ENCODE measurements around the gene TNFRSF13B. TPM values are rescaled to one million over a fixed set of nuclear protein-coding genes. Genes with fewer than 3 reads are reported as not detected.

Gene TNFRSF13B
- polyA plus RNA-seq, 1 donor (not counting 4 experiments of a cell fraction or from before 2014, with no cell fraction given), result not detected

- no peak overlapping the region for H3K4me3 ChIP-seq (ENCODE audit: control insufficient read depth in 2 of 3, extremely low read depth in 1 of 3, insufficient read depth in 2 of 3, low read depth in 1 of 3, low read length in 3 of 3)
- TF ChIP-seq EZH2 (IDR thresholded peaks at IDR 0.05; ENCODE audit: low read length), result no peak
- TF ChIP-seq CTCF (optimal IDR thresholded peaks at IDR 0.05 in 1 of 3, IDR thresholded peaks at IDR 0.05 in 1 of 3, conservative IDR thresholded peaks at IDR 0.05 in 1 of 3; ENCODE audit: extremely low read depth in 1 of 3, insufficient read depth in 2 of 3, low read length in 3 of 3), result no peak
- no peak overlapping the region for H2AFZ ChIP-seq (ENCODE audit: control insufficient read depth, low read length)
- no peaks in the 10 kb centered on the region for H3K79me2 ChIP-seq (ENCODE audit: control insufficient read depth, insufficient read depth, low read length)
- DNase-seq (ENCODE audit: low read depth, low spot score) (no peak), FAIRE-seq (no peak)
- H3K4me1 ChIP-seq (ENCODE audit: control insufficient read depth, extremely low read depth, insufficient read depth, low read length), result no peaks in the 10 kb centered on the region
- peaks cover 3% of the 10 kb centered on the region for H3K27me3 ChIP-seq (ENCODE audit: control insufficient read depth, extremely low read depth, insufficient read depth, low read length)
- H3K9ac ChIP-seq (ENCODE audit: control insufficient read depth, extremely low read depth, insufficient read depth, low read length), result no peak overlapping the region
- no peaks in the 10 kb centered on the region for H3K9me3 ChIP-seq (ENCODE audit: control insufficient read depth, low read depth, low read length)
- H4K20me1 ChIP-seq (ENCODE audit: control insufficient read depth, extremely low read depth, insufficient read depth, low read length), result no peaks in the 10 kb centered on the region
- no peak overlapping the region for H3K27ac ChIP-seq (ENCODE audit: control insufficient read depth, insufficient read depth, low read length)
- dilution Hi-C loops (cut with MboI; ENCODE audit: extremely low pct_ligation_motif_present, low sequenced_read_pairs), result no loop called here
- H3K4me2 ChIP-seq (ENCODE audit: control insufficient read depth, extremely low read depth, insufficient read depth, low read depth, low read length), result no peak overlapping the region
- H3K36me3 ChIP-seq (ENCODE audit: control insufficient read depth in 2 of 2, extremely low read depth in 1 of 2, insufficient read depth in 2 of 2, low read length in 2 of 2), result no peaks in the 10 kb centered on the region
- H3K9me1 ChIP-seq (ENCODE audit: control insufficient read depth, extremely low read depth, insufficient read depth, low read length), result no peaks in the 10 kb centered on the region
These were observed 54.1 kb downstream of the TNFRSF13B start for GRCh38 chr17:16917671-16918394.

- H3K4me1 ChIP-seq (ENCODE audit: control insufficient read depth, extremely low read depth, insufficient read depth, low read length), result no peaks in the 10 kb centered on the region
- H3K4me3 ChIP-seq (ENCODE audit: control insufficient read depth in 2 of 3, extremely low read depth in 1 of 3, insufficient read depth in 2 of 3, low read depth in 1 of 3, low read length in 3 of 3), result no peak overlapping the region
- no peaks in the 10 kb centered on the region for H3K9me3 ChIP-seq (ENCODE audit: control insufficient read depth, low read depth, low read length)
- H3K9me1 ChIP-seq (ENCODE audit: control insufficient read depth, extremely low read depth, insufficient read depth, low read length), result no peaks in the 10 kb centered on the region
- H4K20me1 ChIP-seq (ENCODE audit: control insufficient read depth, extremely low read depth, insufficient read depth, low read length), result no peaks in the 10 kb centered on the region
- H3K79me2 ChIP-seq (ENCODE audit: control insufficient read depth, insufficient read depth, low read length), result no peaks in the 10 kb centered on the region
- no peak overlapping the region for H2AFZ ChIP-seq (ENCODE audit: control insufficient read depth, low read length)
- FAIRE-seq, result no peak
- dilution Hi-C loops (cut with MboI; ENCODE audit: extremely low pct_ligation_motif_present, low sequenced_read_pairs), result no loop called here
- no peak for DNase-seq (ENCODE audit: low read depth, low spot score)
- no peaks in the 10 kb centered on the region for H3K36me3 ChIP-seq (ENCODE audit: control insufficient read depth in 2 of 2, extremely low read depth in 1 of 2, insufficient read depth in 2 of 2, low read length in 2 of 2)
- H3K4me2 ChIP-seq (ENCODE audit: control insufficient read depth, extremely low read depth, insufficient read depth, low read depth, low read length), result no peak overlapping the region
- no peak overlapping the region for H3K27ac ChIP-seq (ENCODE audit: control insufficient read depth, insufficient read depth, low read length)
- no peak for TF ChIP-seq CTCF (optimal IDR thresholded peaks at IDR 0.05 in 1 of 3, IDR thresholded peaks at IDR 0.05 in 1 of 3, conservative IDR thresholded peaks at IDR 0.05 in 1 of 3; ENCODE audit: extremely low read depth in 1 of 3, insufficient read depth in 2 of 3, low read length in 3 of 3)
- no peak for TF ChIP-seq EZH2 (IDR thresholded peaks at IDR 0.05; ENCODE audit: low read length)
- H3K27me3 ChIP-seq (ENCODE audit: control insufficient read depth, extremely low read depth, insufficient read depth, low read length), result peaks cover 9% of the 10 kb centered on the region
- H3K9ac ChIP-seq (ENCODE audit: control insufficient read depth, extremely low read depth, insufficient read depth, low read length), result no peak overlapping the region
These were observed 55.4 kb downstream of the TNFRSF13B start for GRCh38 chr17:16916557-16916920.
